Keratinocyte (primary cell): ENCODE results near the gene P2RY8. TPM values are rescaled to one million over a fixed set of nuclear protein-coding genes. Genes with fewer than 3 reads are reported as not detected.

Experiments
- DNase-seq: peaks from one replicate; pipeline ENCODE4 v3.0.0-alpha.2; 2011; ENCODE audit warnings: low read depth, missing footprints, low spot score
- FAIRE-seq: peaks from 2 replicates; lab custom pipeline; 2011; peaks lifted over from hg19 to GRCh38; lab: Jason Lieb, UNC
- H2AFZ ChIP-seq: 2 replicates; pipeline ENCODE4 v1.6.0; 2012; ENCODE audit warnings: low read length, control low read depth, inconsistent platforms; ENCODE audit not compliant: control insufficient read depth
- H3K27ac ChIP-seq: 2 replicates; pipeline ENCODE4 v1.5.1; 2011; ENCODE audit warnings: low read length; ENCODE audit not compliant: control insufficient read depth, insufficient read depth
- H3K27me3 ChIP-seq: 3 replicates; pipeline ENCODE4 v1.6.0; 2011; ENCODE audit warnings: low read length; ENCODE audit not compliant: control insufficient read depth, insufficient read depth; ENCODE audit errors: extremely low read depth
- H3K36me3 ChIP-seq, 2 experiments: 2 replicates in 1 of 2; 3 replicates in 1 of 2; pipeline ENCODE4 v1.5.1; 2011; ENCODE audit warnings: low read length in 2 of 2, mild to moderate bottlenecking in 1 of 2; ENCODE audit not compliant: control insufficient read depth in 2 of 2, insufficient read depth in 2 of 2; ENCODE audit errors: extremely low read depth in 1 of 2
- H3K4me1 ChIP-seq: 3 replicates; pipeline ENCODE4 v1.5.1; 2011; ENCODE audit warnings: low read length; ENCODE audit not compliant: control insufficient read depth, insufficient read depth; ENCODE audit errors: extremely low read depth
- H3K4me2 ChIP-seq: 3 replicates; pipeline ENCODE4 v1.6.0; 2011; ENCODE audit warnings: low read depth, low read length; ENCODE audit not compliant: control insufficient read depth, insufficient read depth; ENCODE audit errors: extremely low read depth
- H3K4me3 ChIP-seq, 3 experiments: fragments of 200-600 bp in 1 of 3; sonication (generic) in 1 of 3; 2 replicates in 2 of 3; 3 replicates in 1 of 3; pipeline ENCODE4 v1.5.1; 2011 to 2016; ENCODE audit warnings: low read length in 3 of 3, mild to moderate bottlenecking in 3 of 3, control low read depth in 2 of 3, inconsistent platforms in 1 of 3, low read depth in 1 of 3, mixed read lengths in 1 of 3, mixed run types in 1 of 3, moderate library complexity in 1 of 3; ENCODE audit not compliant: control insufficient read depth in 2 of 3, insufficient read depth in 2 of 3; ENCODE audit errors: extremely low read depth in 1 of 3
- H3K79me2 ChIP-seq: 2 replicates; pipeline ENCODE4 v1.6.0; 2012; ENCODE audit warnings: low read length; ENCODE audit not compliant: control insufficient read depth, insufficient read depth
- H3K9ac ChIP-seq: 3 replicates; pipeline ENCODE4 v1.6.0; 2011; ENCODE audit warnings: low read length; ENCODE audit not compliant: control insufficient read depth, insufficient read depth; ENCODE audit errors: extremely low read depth
- H3K9me1 ChIP-seq: 3 replicates; pipeline ENCODE4 v1.6.0; 2011; ENCODE audit warnings: low read length; ENCODE audit not compliant: control insufficient read depth, insufficient read depth; ENCODE audit errors: extremely low read depth
- H3K9me3 ChIP-seq: 2 replicates; pipeline ENCODE4 v1.5.1; 2012; ENCODE audit warnings: low read depth, low read length; ENCODE audit not compliant: control insufficient read depth
- H4K20me1 ChIP-seq: 3 replicates; pipeline ENCODE4 v1.6.0; 2011; ENCODE audit warnings: low read length; ENCODE audit not compliant: control insufficient read depth, insufficient read depth; ENCODE audit errors: extremely low read depth
- EZH2 ChIP-seq: IDR thresholded peaks from one replicate; pipeline ENCODE4 v1.6.1; 2012; ENCODE audit warnings: inconsistent platforms, mild to moderate bottlenecking, low read length, moderate library complexity
- dilution Hi-C: fragments of 300-500 bp; cut with MboI; formaldehyde crosslinking; loops from one replicate; pipeline ENCODE4 v1.7.0; 2020; ENCODE audit warnings: low sequenced_read_pairs; ENCODE audit not compliant: extremely low pct_ligation_motif_present
- polyA plus RNA-seq, 5 experiments: library from polyadenylated mRNA; depleted of rRNA in 3 of 5; stranded (reverse) in 3 of 5; stranded (forward) in 1 of 5; unstranded in 1 of 5; fragments of >200 nt; gene quantifications; 1 replicate in 1 of 5; 2 replicates in 3 of 5; 3 replicates in 1 of 5; pipeline versions ENCODE4 v1.2.1 to v1.2.3, GENCODE V29; 2011 to 2012; ENCODE audit warnings: missing spikeins in 2 of 5, low read depth in 1 of 5, low replicate concordance in 1 of 5
- TF ChIP-seq, protein P1 (sequence below), 3 experiments: IDR thresholded peaks in 1 of 3; conservative IDR thresholded peaks in 1 of 3; optimal IDR thresholded peaks in 1 of 3; 2 replicates in 2 of 3; 3 replicates in 1 of 3; pipeline versions ENCODE3 to v1.5.1; 2011; ENCODE audit warnings: low read length in 3 of 3, mild to moderate bottlenecking in 3 of 3, moderate library complexity in 2 of 3, control low read depth in 1 of 3, inconsistent platforms in 1 of 3; ENCODE audit not compliant: insufficient read depth in 2 of 3; ENCODE audit errors: extremely low read depth in 1 of 3

The P2RY8 gene
- polyA plus RNA-seq, 1 donor (not counting 4 experiments of a cell fraction or from before 2014, with no cell fraction given), result not detected

DNA sequence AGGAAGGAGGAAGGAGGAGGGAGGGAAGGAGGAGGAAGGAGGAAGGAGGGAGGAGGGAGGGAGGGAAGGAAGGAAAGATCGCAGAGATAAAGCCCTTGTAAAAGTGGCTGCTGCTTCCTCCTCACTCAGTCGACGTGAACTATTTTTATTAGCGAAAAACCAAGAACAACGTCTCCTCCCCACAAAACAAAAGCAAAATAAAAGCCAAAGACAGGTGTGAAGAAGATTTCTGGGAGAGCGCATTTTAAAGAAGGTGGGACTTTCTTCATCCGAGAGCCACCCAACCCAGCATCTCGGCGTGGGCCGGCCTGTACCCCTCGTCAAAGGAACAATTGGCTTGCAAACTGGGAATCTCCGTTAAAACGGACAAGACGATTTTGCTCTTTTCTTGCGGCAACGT lies 43.6 kb downstream of the P2RY8 start:
- Histone ChIP-seq H3K4me2 (no peak overlapping the region), H3K9ac (no peak overlapping the region), H3K4me1 (no peaks in the 10 kb centered on the region), H3K27me3 (no peaks in the 10 kb centered on the region), H3K9me3 (peaks cover 7% of the 10 kb centered on the region), H3K36me3 (no peaks in the 10 kb centered on the region), H3K79me2 (no peaks in the 10 kb centered on the region), H4K20me1 (no peaks in the 10 kb centered on the region), H3K9me1 (no peaks in the 10 kb centered on the region), H3K27ac (no peak overlapping the region), H2AFZ (no peak overlapping the region), H3K4me3 (no peak overlapping the region)
- FAIRE-seq, result no peak
- no peak for DNase-seq
- no peak for TF ChIP-seq EZH2
- TF ChIP-seq, protein P1, sequence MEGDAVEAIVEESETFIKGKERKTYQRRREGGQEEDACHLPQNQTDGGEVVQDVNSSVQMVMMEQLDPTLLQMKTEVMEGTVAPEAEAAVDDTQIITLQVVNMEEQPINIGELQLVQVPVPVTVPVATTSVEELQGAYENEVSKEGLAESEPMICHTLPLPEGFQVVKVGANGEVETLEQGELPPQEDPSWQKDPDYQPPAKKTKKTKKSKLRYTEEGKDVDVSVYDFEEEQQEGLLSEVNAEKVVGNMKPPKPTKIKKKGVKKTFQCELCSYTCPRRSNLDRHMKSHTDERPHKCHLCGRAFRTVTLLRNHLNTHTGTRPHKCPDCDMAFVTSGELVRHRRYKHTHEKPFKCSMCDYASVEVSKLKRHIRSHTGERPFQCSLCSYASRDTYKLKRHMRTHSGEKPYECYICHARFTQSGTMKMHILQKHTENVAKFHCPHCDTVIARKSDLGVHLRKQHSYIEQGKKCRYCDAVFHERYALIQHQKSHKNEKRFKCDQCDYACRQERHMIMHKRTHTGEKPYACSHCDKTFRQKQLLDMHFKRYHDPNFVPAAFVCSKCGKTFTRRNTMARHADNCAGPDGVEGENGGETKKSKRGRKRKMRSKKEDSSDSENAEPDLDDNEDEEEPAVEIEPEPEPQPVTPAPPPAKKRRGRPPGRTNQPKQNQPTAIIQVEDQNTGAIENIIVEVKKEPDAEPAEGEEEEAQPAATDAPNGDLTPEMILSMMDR (optimal IDR thresholded peaks at IDR 0.05 in 1 of 3, IDR thresholded peaks at IDR 0.05 in 1 of 3, conservative IDR thresholded peaks at IDR 0.05 in 1 of 3; ENCODE audit: extremely low read depth in 1 of 3, insufficient read depth in 2 of 3, low read length in 3 of 3), result no peak
- dilution Hi-C loops, result no loop called here

DNA sequence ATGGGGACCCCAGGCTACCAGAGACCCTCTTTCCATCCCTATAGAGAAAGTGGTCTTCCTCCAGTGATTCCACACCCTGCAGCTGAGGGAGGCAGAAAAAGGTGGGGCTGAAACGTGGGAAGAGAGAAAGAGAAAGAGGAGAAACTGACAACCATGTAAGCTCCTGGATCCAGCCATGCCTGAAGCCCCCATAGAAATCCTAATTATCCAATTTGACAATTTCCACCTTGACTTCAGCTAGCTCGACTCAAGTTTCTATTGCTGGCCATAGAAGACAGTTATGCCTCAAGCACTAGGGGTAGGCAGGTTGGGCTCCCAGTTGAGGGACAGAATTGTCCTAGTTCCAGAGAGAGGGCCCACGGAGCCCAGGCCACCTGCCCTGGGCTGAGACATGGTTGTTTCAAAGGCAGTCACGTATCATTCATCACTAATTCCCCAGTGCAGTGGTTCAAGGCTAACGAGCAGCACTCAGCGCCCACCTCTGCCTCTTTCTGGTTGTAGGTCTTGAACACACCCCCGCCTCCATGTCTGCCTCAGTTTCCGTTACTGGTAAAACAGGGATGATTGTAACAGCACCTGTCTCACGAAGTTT lies 44.5 kb downstream of the P2RY8 start:
- TF ChIP-seq, protein P1 (optimal IDR thresholded peaks at IDR 0.05 in 1 of 3, IDR thresholded peaks at IDR 0.05 in 1 of 3, conservative IDR thresholded peaks at IDR 0.05 in 1 of 3; ENCODE audit: extremely low read depth in 1 of 3, insufficient read depth in 2 of 3, low read length in 3 of 3), result no peak
- TF ChIP-seq EZH2, result no peak

More for the DNA sequence above, 44.5 kb downstream of the P2RY8 start:
- Histone ChIP-seq H2AFZ (no peak overlapping the region), H3K36me3 (no peaks in the 10 kb centered on the region), H3K79me2 (no peaks in the 10 kb centered on the region), H3K9me1 (no peaks in the 10 kb centered on the region), H3K4me1 (no peaks in the 10 kb centered on the region), H4K20me1 (no peaks in the 10 kb centered on the region), H3K9ac (no peak overlapping the region), H3K4me2 (no peak overlapping the region), H3K4me3 (no peak overlapping the region), H3K27ac (no peak overlapping the region), H3K27me3 (no peaks in the 10 kb centered on the region), H3K9me3 (peaks cover 7% of the 10 kb centered on the region)
- dilution Hi-C loops, result no loop called here
- FAIRE-seq (no peak), DNase-seq (no peak)
